Measurements from ENCODE around the gene PTGDS. TPM values are rescaled to one million over a fixed set of nuclear protein-coding genes. Genes with fewer than 3 reads are reported as not detected.

PTGDS gene
- total RNA-seq, 1 donor from 2014 or later: 5.0 TPM

- Mint-ChIP-seq H3K36me3 (ENCODE audit: low read depth, unreplicated experiment) (peaks cover 2% of the 10 kb centered on the region), H3K4me1 (ENCODE audit: low read depth, unreplicated experiment) (no peaks in the 10 kb centered on the region), H3K9me3 (ENCODE audit: unreplicated experiment) (no peaks in the 10 kb centered on the region), H3K27me3 (ENCODE audit: low read depth, unreplicated experiment) (no peaks in the 10 kb centered on the region), H3K4me3 (ENCODE audit: unreplicated experiment) (no peak overlapping the region), H3K27ac (ENCODE audit: unreplicated experiment) (no peak overlapping the region)
- Histone ChIP-seq H4K20me1 (ENCODE audit: insufficient read depth, low read length) (no peaks in the 10 kb centered on the region), H3K4me2 (ENCODE audit: low read length) (no peak overlapping the region), H3K9me3 (ENCODE audit: insufficient read depth, low read depth, low read length) (no peaks in the 10 kb centered on the region), H3K4me1 (ENCODE audit: insufficient read depth, low read length) (peaks cover 4% of the 10 kb centered on the region), H3K27me3 (ENCODE audit: insufficient read depth, low read length) (no peaks in the 10 kb centered on the region), H3K79me2 (ENCODE audit: insufficient read depth, low read length) (no peaks in the 10 kb centered on the region), H2AFZ (ENCODE audit: low read depth, low read length) (no peak overlapping the region), H3K4me3 (ENCODE audit: insufficient read depth, low read depth, low read length) (no peak overlapping the region), H3K27ac (ENCODE audit: low read depth, low read length) (no peak overlapping the region), H3K9ac (ENCODE audit: low read length) (no peak overlapping the region), H3K36me3 (ENCODE audit: insufficient read depth, low read length) (no peaks in the 10 kb centered on the region)
- no peak for TF ChIP-seq CTCF (IDR thresholded peaks at IDR 0.05; ENCODE audit: insufficient read depth, low read depth, low read length)
- TF ChIP-seq EZH2 (IDR thresholded peaks at IDR 0.05; ENCODE audit: insufficient read depth, low read length): no peak
- no peak for DNase-seq (ENCODE audit: low read depth)
- FAIRE-seq: no peak
Measured at GRCh38 chr9:137009217-137009616, 31.9 kb downstream of the PTGDS start.

DNA sequence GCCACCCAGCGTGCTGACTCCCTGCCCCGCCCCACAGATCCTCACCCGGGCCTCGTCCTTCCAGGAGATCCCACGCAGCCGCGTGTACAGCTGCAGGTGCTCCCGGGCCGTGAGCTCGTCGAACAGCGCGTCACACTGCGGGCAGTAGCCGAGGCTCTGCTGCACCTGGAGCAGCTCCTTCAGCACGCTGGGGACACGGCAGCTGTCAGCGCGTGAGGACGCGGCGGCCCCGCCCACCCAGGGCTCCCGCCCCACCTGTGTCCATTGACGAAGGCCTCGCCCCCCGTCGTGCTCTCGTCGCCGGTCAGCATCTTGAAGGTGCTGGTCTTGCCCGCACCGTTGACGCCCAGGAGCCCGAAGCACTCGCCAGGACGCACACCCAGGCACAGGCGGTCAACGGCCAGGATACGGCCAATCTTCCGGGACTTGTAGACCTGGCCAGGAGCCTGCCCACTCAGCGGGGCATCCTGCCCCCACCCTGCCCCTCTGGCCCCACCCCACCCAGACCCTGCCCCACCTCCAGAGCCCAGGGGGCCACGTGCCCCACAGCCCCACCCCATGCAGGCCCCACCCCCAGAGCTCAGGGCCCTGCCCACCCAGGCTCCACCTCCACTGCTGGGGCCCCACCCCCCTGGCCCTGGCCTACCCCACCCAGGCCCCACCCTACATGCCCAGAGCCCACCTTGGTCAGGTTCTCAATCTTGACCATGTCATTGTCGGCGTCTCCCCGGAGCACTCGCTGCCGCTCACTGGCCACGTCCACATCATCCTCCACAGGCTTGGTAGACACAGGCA is 32.8 kb downstream of the PTGDS start:
- TF ChIP-seq EZH2 (IDR thresholded peaks at IDR 0.05; ENCODE audit: insufficient read depth, low read length) (no peak), CTCF (IDR thresholded peaks at IDR 0.05; ENCODE audit: insufficient read depth, low read depth, low read length) (no peak)
- Histone ChIP-seq H3K4me1 (ENCODE audit: insufficient read depth, low read length) (peaks cover 4% of the 10 kb centered on the region), H4K20me1 (ENCODE audit: insufficient read depth, low read length) (no peaks in the 10 kb centered on the region), H3K9ac (ENCODE audit: low read length) (no peak overlapping the region), H2AFZ (ENCODE audit: low read depth, low read length) (no peak overlapping the region), H3K4me3 (ENCODE audit: insufficient read depth, low read depth, low read length) (no peak overlapping the region), H3K27me3 (ENCODE audit: insufficient read depth, low read length) (no peaks in the 10 kb centered on the region), H3K79me2 (ENCODE audit: insufficient read depth, low read length) (no peaks in the 10 kb centered on the region), H3K9me3 (ENCODE audit: insufficient read depth, low read depth, low read length) (no peaks in the 10 kb centered on the region), H3K27ac (ENCODE audit: low read depth, low read length) (no peak overlapping the region), H3K4me2 (ENCODE audit: low read length) (no peak overlapping the region), H3K36me3 (ENCODE audit: insufficient read depth, low read length) (no peaks in the 10 kb centered on the region)
- Mint-ChIP-seq H3K4me1 (ENCODE audit: low read depth, unreplicated experiment) (no peaks in the 10 kb centered on the region), H3K36me3 (ENCODE audit: low read depth, unreplicated experiment) (peaks cover 2% of the 10 kb centered on the region), H3K4me3 (ENCODE audit: unreplicated experiment) (no peak overlapping the region), H3K27me3 (ENCODE audit: low read depth, unreplicated experiment) (no peaks in the 10 kb centered on the region), H3K27ac (ENCODE audit: unreplicated experiment) (no peak overlapping the region), H3K9me3 (ENCODE audit: unreplicated experiment) (no peaks in the 10 kb centered on the region)
- DNase-seq (ENCODE audit: low read depth): no peak
- FAIRE-seq: no peak

- FAIRE-seq (no peak), DNase-seq (ENCODE audit: low read depth) (no peak)
- no peaks in the 10 kb centered on the region for H3K27me3 ChIP-seq (ENCODE audit: insufficient read depth, low read length)
- Mint-ChIP-seq H3K4me1 (ENCODE audit: low read depth, unreplicated experiment) (no peaks in the 10 kb centered on the region), H3K27ac (ENCODE audit: unreplicated experiment) (no peak overlapping the region), H3K36me3 (ENCODE audit: low read depth, unreplicated experiment) (peaks cover 5% of the 10 kb centered on the region), H3K4me3 (ENCODE audit: unreplicated experiment) (no peak overlapping the region), H3K27me3 (ENCODE audit: low read depth, unreplicated experiment) (no peaks in the 10 kb centered on the region), H3K9me3 (ENCODE audit: unreplicated experiment) (no peaks in the 10 kb centered on the region)
- no peak overlapping the region for H3K4me2 ChIP-seq (ENCODE audit: low read length)
- no peak overlapping the region for H3K9ac ChIP-seq (ENCODE audit: low read length)
- no peak overlapping the region for H3K27ac ChIP-seq (ENCODE audit: low read depth, low read length)
- H3K9me3 ChIP-seq (ENCODE audit: insufficient read depth, low read depth, low read length): no peaks in the 10 kb centered on the region
- H3K36me3 ChIP-seq (ENCODE audit: insufficient read depth, low read length): no peaks in the 10 kb centered on the region
- no peak overlapping the region for H3K4me3 ChIP-seq (ENCODE audit: insufficient read depth, low read depth, low read length)
- no peaks in the 10 kb centered on the region for H4K20me1 ChIP-seq (ENCODE audit: insufficient read depth, low read length)
- TF ChIP-seq EZH2 (IDR thresholded peaks at IDR 0.05; ENCODE audit: insufficient read depth, low read length) (no peak), CTCF (IDR thresholded peaks at IDR 0.05; ENCODE audit: insufficient read depth, low read depth, low read length) (no peak)
- no peaks in the 10 kb centered on the region for H3K4me1 ChIP-seq (ENCODE audit: insufficient read depth, low read length)
- H3K79me2 ChIP-seq (ENCODE audit: insufficient read depth, low read length): no peaks in the 10 kb centered on the region
- H2AFZ ChIP-seq (ENCODE audit: low read depth, low read length): no peak overlapping the region
Measured at GRCh38 chr9:137011156-137011555, 33.9 kb downstream of the PTGDS start.
